GM18867 (cell line): ENCODE measurements around the gene DHRS4.

Experiments used
- ATAC-seq: cut with Tn5 transposase; IDR thresholded peaks from one replicate; pipeline ENCODE4 v1.9.1; 2021; ENCODE audit warnings: mild to moderate bottlenecking, moderate library complexity; ENCODE audit not compliant: unreplicated experiment

Gene DHRS4

DNA sequence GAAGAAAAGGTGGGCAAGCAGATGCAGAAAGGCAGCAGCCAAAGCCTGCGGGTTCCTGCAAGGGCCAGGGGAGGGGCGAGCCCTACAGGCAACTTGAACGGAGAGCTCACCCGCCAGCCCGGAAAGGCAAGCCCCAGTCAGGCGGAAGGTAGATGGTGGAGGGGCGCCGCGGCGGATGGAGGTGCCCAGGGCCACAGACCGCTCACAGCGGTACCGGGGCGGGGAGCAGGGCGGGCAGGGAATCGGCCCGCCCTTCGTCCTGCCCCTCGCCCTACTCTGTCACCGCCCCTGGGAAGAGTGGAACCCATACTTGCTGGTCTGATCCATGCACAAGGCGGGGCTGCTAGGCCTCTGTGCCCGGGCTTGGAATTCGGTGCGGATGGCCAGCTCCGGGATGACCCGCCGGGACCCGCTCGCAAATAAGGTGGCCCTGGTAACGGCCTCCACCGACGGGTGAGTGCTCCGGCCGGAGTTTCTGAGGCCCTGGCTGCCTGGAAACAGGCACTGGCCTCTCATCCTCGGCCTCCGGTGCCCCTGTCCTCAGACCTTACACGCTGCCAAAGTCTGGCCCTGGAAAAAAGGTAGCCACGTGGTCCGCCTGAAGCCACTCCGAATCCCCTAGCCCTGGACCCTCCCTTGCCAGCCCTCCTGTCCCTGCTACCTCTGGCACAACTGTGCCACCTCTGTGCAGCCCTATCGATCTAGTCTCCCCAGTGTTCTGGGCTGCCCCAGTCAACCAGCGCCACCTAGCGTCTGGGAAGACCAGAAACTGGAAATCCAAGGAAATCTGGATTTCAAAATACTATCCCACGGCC, at the start of gene DHRS4:
DHRS4 (plus strand) TSS at position 307 of the 815 bp plus-strand sequence; CDS start at position 326, 19 bp downstream.
- peak; percentile 86 for ATAC-seq

DNA sequence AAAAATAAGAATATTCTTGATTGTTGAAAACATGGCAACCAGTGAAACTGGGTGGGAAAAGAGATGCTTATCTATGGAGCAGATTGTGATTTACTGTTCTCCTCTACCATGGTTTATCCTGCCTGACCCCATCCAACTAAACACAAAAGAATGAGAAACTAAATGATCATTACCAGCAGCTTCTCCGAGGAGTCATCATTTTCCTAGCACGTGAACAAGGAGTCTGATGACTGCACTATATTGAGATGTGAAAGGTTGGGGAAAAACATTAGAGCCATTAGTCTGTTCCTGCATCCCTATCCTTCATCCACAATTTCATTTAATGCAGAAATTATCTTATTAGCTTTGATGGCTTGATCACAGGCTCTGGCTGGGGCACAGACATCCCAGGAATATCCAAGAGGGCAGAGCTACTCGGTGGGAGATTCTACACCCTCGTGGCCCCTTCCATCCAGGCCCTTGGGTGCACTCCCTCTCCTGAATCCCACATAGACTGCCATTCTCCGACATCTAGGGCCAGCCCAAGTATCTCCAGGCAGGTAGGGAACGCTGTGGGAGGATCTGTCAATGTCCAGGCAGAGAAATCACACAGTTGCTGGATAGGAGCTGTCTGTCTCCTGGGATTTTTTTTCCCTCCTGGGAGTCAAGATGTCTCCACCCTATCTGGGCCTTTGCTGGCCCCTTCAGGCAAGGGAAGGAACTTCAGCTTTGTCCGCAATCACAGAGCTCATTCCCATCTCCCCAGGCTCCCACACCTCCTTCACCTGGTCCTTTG, 43.3 kb upstream of the DHRS4 start:
- no peak for ATAC-seq

DNA sequence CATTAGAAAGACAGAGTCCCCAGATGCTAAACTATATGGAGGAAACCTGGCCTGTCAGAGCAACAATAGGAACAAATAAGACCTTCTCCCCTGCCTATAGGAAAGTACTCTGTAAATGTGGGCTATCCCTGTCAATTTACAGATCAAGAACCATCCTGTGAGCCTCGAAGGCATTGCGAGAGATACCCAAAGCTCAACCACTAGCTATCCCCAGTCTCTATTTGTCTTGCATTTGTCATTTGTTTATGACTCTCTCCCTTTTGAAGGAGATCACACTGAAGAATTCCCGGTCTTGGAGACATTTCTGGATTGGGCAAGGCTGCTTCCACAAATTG, 42.7 kb upstream of the DHRS4 start:
- ATAC-seq, result no peak

DNA sequence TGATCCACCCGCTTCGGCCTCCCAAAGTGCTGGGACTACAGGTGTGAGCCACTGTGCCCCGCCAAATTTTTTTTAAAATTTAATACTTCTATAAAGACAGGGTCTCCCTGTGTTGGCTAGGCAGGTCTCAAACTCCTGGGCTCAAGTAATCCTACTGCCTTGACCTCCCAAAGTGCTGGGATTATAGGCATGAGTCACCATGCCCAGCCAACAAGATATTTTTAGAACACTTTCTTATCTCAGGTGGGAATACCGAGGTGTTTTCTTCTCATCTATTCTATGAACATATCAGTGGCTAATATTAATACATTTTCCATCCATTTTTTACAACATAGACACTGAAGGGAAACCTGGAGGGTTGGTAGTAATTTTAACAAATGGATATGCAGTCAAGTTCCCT, 38.0 kb upstream of the DHRS4 start:
- no peak for ATAC-seq

DNA sequence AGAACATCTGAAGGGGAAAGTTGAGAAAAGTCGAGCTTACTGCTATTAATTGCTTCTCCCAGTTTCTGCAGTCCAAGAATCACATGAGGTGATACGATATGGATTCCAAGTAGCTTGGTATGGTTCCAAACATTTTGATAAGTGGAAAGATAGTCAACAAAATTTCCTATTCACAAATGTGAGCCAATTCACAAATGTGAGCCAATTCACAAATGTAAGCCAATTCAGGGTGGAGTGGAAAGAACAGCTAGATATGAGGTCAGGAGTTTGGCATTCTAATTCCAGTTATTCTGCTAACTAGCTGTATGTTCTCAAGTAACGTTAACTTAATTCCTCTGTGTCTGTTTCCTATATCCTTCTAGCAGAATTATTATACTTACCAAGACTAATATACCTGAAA, 37.6 kb upstream of the DHRS4 start:
- no peak for ATAC-seq

DNA sequence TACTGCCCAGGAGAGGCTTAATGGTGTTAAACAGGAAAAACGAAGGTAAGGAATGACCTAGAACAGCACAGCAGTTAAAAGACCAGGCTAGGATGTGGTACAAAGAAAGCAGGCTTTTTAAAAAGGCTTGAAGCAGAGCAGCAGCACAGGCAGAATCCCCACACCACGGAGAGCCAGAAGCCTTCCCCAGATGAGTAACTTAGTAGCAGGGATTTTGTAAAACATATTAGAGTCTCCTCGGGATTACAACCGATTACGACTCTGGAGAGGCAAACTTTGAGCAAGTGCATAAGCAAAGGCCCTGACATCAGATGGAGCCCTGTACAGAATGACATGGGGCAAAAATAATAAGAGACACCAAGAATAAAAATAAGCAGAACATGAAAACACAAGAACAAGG, 37.1 kb upstream of the DHRS4 start:
- no peak for ATAC-seq

DNA sequence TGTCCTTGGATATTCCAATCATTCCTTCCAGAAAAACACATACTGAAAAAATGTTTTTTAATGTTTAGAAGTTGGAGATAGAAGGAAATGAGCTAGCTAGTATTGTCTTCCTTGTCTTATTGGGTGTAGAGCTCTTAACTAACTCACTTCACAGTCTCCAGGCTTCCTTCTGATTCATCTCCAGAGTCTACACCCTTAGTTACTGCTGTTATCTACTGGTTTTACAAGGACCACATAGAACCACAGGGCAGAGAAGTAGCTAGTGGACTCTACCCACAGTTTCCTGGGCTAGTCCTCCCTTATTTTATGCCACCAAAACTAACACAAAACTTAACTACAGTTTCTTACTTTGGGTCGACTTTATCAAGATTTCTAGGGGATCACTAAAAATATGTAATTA, 31.0 kb upstream of the DHRS4 start:
- no peak for ATAC-seq

DNA sequence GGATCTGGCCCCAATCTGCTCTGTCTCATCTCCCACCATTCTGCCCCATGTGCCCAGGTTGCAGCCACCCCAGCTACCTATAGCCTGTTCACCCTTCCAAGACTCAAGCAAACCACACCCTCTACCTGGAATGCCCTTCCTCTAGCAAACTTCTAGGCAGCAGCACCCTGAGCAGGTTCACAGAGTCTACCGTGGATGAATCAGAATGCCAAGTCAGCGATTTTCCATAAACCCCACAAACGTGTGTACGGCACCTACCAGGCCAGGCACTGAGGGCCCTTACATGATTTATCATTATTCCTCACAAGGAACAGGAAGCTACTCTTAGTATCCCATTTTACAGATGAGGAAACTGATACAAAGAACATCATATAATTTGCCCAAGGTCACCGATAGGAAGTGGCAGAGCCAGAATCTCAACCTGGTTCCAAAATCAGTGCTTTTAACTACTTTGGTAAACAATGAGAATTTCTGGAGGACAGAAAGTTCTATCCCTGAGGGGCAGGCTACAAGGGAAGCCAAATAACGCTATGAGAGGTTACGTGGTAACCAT, 28.0 kb upstream of the DHRS4 start:
- no peak for ATAC-seq

DNA sequence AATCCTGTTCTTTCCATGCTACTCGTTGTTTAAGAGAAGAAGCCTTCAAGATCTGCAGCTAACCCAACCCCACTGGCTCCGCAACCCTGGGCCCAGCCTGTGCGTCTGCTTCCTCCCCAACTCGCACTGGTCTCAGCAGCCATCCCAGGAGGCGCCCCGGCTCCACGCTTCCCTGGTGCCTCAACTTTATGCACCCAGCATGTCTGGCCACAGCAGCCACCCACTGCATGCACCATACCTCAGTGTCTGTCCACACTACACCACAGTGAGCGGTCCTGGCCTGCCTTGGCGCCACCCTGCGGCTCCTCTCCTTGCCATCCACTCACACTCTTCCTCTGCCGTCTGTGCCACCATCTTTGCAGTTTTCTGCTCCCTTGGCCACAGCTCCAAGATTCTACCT, 27.0 kb upstream of the DHRS4 start:
- ATAC-seq, result no peak

DNA sequence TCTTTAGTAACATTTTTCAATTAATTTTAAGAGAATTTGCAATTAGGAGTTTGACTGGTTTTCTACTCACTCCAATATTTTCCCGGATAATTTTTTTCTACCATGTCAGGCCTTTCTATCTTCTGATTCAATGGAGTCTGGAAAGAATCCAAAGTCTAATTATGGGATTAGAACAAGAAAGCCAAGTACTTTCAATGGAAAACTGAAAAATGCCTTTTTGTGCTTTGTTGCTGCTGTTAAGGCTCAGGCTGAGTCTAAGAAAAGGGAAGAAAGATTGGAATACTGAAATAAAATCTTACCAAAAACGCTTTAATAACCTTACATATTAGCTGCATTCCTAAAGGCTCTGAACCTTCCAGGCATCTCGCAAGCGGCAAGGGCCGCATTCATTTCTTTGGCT, 24.4 kb upstream of the DHRS4 start:
- ATAC-seq, result no peak

DNA sequence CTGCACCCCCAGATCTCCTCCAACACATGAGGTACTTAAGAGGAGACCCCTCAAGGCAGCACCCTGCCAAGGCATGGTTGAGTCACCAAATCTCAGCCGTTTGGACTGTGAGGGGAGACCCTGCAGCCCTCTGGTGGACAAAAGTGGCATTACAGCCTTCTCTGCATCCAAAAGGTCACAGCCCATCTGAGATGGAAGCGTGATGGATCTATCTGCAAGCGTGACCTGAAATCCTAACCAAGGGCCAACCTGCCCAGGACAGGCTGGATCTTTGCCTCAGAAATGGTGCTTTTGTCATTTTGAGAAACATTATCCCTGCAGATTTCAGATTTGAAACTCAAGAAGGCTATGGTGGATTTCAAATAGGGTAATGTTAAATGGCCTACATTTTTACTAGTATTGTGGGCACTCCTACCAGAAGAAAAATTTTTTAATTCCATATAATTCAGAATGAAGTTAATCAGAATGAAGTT, 23.7 kb upstream of the DHRS4 start:
- no peak for ATAC-seq

DNA sequence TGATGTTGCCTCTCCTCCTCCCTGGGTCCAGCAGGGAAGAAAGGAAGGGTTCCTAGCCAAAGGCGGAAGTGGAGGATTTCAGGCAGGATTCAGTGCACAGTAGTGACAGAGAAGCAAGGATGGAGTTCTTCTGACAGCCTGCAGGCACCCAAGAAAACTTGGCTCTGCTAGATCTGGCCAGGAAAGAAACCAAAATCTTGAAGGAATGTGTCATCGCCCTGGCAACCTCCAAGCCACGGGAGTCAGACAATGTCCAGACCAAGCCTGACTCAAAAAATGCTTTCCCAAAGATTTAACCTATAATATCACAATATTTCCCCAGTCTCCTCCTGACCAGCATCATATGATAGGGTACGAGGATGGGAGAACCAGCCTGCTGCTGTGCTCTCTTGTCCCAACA, 22.8 kb upstream of the DHRS4 start:
- ATAC-seq, result no peak

DNA sequence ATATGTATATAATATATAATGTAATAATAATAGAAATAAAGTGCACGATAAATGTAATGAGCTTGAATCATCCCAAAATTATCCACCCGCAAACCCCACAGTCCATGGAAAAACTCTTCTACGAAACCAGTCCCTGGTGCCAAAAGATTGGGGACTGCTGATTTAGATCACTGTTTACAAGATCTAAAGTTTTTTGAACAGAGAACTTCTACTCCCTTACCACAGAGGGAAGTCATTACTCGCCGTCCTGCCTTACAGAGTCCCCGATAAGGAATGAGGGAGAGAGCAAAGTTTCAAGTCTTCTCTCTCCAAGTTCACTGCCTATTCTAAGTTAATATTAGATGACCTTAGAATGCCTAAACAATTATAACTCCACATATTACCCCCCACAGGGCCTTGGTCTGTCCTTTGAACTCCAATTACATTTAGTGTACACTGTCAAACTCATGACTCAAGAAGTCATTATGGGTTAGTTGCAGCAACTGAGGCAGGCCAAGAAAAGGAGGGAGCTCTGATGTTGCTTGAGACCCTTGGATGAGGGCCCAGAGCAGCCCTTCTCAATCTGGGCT, 21.8 kb upstream of the DHRS4 start:
- no peak for ATAC-seq

DNA sequence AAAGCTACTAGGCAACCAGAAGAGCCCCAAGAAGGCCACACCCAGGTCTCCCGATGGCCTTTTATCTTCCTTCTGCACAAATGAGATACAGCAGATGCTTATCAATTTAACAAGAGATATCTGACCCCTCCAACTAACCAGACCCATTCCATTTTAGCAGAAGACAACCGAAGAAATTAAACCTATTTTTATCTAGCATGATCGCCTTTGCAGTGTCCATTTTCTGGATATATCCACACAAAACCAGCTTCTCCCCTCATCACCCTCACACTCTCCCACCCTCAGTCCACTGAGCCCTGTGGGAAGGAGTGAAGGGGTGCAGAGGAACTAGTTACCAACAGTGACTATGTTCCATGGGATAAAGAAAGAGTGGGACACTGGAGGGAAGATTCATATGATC, 20.9 kb upstream of the DHRS4 start:
- no peak for ATAC-seq

DNA sequence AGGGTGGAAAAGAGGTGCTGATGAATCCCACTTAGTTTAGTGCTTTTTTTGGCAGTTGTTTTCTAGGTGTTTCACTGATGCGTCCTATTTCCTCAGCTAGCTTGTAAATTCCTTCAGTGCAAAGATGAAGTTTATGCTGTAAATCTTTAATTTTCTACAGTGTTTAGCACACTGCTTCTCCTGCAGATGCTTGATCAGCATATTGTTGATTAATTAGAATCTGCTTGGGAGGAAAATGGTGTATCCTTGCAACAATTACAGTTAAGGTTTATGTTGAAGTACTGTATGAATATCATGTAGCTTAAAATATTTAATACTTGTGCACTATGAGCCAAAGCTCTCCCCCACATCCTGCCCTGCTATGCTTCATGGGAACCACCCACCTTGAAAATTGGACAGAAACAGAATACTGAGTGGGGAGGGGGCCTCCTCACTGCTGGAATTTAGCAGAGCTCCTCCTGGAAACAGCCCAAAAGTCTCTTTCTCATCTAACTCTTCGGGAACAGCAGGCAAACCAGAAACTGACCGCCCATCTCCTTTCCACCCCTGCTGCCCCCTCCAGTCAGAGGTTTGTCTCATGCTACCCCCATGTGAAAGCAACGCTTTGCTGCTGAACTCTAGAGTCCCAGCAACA, 20.3 kb upstream of the DHRS4 start:
- ATAC-seq, result no peak

DNA sequence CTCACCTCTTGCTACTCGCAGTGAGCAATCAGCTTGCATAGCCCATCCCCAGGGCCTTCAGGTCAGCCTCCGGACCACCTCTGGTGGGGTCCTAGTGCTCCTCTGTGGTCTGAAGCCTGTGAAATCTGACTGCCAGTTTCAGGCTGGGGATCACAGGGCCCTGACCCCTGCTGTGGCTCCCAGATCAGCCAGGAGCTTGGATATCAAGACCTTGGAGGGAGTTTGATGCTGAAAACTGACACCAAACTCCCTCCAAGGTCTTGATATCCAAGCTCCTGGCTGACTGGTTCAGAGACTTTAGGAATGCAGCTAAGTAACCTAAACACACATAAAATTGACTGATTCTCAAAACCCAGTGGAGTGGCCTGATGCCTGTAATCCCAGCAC, 19.8 kb upstream of the DHRS4 start:
- no peak for ATAC-seq

DNA sequence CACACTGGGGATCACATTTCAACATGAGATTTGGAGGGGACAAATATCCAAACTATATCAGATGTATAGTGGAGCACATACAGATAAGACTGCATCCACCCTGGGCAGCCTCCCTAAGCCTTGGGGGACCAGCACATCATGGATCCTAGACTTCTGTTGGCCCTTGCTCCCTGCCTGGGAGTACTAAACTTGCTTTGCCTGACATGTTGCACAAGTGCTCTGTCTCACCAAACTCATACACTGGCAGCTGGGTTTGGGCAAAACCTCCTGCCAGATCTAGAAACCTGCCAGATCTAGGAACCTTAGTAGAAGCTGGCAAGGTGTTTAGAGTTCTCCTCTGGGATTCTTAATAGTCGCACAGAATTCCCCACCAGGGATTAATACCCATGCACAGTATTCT, 18.4 kb upstream of the DHRS4 start:
- ATAC-seq, result no peak

DNA sequence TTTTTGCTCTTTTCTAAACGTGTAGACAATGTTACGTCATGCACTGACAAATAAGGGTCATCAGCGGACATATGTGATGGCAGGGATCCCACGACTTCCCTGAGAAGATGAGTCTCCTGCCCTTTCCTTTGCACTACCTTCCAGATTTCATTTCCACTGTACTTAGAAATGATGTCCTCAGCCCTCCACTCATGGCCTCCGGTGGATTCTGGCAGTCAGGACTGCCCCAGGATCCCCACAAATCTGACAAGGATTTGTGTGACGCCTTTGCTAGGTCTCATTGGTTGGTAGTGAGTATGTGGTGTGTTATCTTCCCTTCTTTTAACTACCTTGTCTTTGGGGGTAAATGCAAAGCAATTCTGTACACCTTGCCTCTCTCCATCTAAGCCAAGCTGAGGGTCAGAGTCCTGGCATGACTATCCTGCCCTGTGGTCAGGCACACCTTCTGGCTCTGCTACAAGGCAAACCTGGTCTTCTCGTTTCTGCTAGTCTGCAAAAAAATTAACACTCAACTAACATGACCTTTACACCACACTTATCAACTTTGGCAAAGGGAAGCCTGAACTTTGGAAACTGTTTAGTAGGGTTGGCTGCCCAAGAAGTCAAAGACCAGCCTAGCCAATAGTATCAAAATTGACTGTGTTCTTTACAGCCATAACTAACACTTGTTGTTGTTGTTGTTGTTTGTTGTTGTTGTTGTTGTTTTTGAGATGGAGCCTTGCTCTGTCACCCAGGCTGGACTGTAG, 17.3 kb upstream of the DHRS4 start:
- ATAC-seq, result no peak

DNA sequence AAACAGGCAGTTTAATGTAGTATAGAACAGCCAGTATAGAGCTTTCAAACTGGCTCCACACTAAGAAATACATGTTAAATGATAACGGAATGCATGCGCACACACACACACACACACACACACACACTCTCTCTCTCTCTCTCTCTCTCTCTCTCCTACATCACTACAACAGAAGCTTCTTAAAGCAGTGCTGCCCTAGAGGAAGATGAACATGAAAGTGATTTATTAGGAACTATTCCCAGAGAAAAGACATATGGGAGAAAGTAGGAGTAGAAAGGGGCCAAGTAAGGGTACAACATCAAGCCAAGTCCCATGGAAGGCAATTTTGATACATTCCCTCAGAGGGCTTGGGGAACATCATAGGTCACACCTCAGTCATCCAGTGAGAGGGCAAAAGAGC, 16.4 kb upstream of the DHRS4 start:
- ATAC-seq, result no peak

DNA sequence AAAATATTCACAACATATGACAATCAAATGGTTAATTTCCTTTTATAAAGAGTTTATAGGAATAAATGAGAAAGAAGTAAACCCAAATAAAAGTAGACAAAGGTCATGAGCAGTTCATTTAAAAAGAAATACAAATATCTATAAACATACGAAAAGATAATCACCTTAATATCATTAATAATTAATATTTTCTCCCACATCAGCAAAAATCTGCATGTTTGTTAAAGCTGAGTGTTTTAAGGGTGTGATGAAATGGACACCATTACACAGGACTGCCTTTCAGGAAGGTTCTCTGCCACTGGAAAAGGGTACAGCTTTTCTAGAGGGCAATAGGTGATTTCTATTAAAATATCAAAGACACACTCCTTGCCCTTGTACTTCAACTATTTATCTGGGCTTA, 14.7 kb upstream of the DHRS4 start:
- ATAC-seq, result no peak
